H9 (cell line): ENCODE measurements around the gene NUP210L. TPM values are rescaled to one million over a fixed set of nuclear protein-coding genes. Genes with fewer than 3 reads are reported as not detected.

Experiments used
- DNase-seq: peaks from one replicate; pipeline ENCODE4 v3.0.0-alpha.2; 2017
- H2AFZ ChIP-seq: one replicate; pipeline ENCODE4 v1.6.1; 2013; ENCODE audit warnings: mild to moderate bottlenecking, low read length, control low read depth, moderate library complexity
- H2AK5ac ChIP-seq: 2 replicates; pipeline ENCODE4 v1.6.1; 2013; ENCODE audit warnings: low read length, control low read depth, mixed read lengths; ENCODE audit not compliant: insufficient read length
- H2BK120ac ChIP-seq: one replicate; pipeline ENCODE4 v1.6.1; 2013; ENCODE audit warnings: low read depth, mild to moderate bottlenecking, low read length, control low read depth, inconsistent platforms; ENCODE audit not compliant: poor library complexity, severe bottlenecking
- H2BK12ac ChIP-seq: 2 replicates; pipeline ENCODE4 v1.6.1; 2013; ENCODE audit warnings: low read length, control low read depth, mixed read lengths, low read depth; ENCODE audit not compliant: insufficient read length
- H2BK15ac ChIP-seq: 2 replicates; pipeline ENCODE4 v1.6.1; 2013; ENCODE audit warnings: low read depth, low read length, control low read depth
- H2BK20ac ChIP-seq: one replicate; pipeline ENCODE4 v1.6.1; 2013; ENCODE audit warnings: low read depth, mild to moderate bottlenecking, low read length, control low read depth, inconsistent platforms; ENCODE audit not compliant: poor library complexity, severe bottlenecking
- H2BK5ac ChIP-seq: 2 replicates; pipeline ENCODE4 v1.6.1; 2013; ENCODE audit warnings: low read length, control low read depth, mixed read lengths; ENCODE audit not compliant: insufficient read length
- H3K14ac ChIP-seq: 2 replicates; pipeline ENCODE4 v1.6.1; 2013; ENCODE audit warnings: low read length, control low read depth; ENCODE audit not compliant: insufficient read depth
- H3K18ac ChIP-seq: 2 replicates; pipeline ENCODE4 v1.6.1; 2013; ENCODE audit warnings: low read depth, mild to moderate bottlenecking, mixed read lengths, low read length, control low read depth; ENCODE audit not compliant: insufficient read length
- H3K23ac ChIP-seq: 2 replicates; pipeline ENCODE4 v1.6.1; 2013; ENCODE audit warnings: low read length, control low read depth, mixed read lengths, low read depth; ENCODE audit not compliant: insufficient read length
- H3K23me2 ChIP-seq: 2 replicates; pipeline ENCODE4 v1.6.1; 2013; ENCODE audit warnings: low read depth, mild to moderate bottlenecking, mixed read lengths, low read length, control low read depth; ENCODE audit not compliant: insufficient read length, poor library complexity, severe bottlenecking
- H3K27ac ChIP-seq: 2 replicates; pipeline ENCODE4 v1.5.1; 2013; ENCODE audit warnings: low read length, control low read depth, mixed read lengths, low read depth; ENCODE audit not compliant: insufficient read length
- H3K27me3 ChIP-seq: 2 replicates; pipeline ENCODE4 v1.6.1; 2013; ENCODE audit warnings: low read length, control low read depth, inconsistent platforms; ENCODE audit not compliant: insufficient read depth
- H3K4ac ChIP-seq: 2 replicates; pipeline ENCODE4 v1.6.1; 2013; ENCODE audit warnings: low read depth, mild to moderate bottlenecking, control low read depth, inconsistent platforms, low read length, moderate library complexity
- H3K4me1 ChIP-seq: 2 replicates; pipeline ENCODE4 v1.6.1; 2013; ENCODE audit warnings: low read length, control low read depth, inconsistent platforms; ENCODE audit not compliant: insufficient read depth
- H3K4me2 ChIP-seq: 2 replicates; pipeline ENCODE4 v1.6.1; 2013; ENCODE audit warnings: low read length, control low read depth, mixed read lengths; ENCODE audit not compliant: insufficient read length, insufficient read depth
- H3K56ac ChIP-seq: 2 replicates; pipeline ENCODE4 v1.6.1; 2013; ENCODE audit warnings: low read depth, mild to moderate bottlenecking, mixed read lengths, low read length, control low read depth; ENCODE audit not compliant: insufficient read length
- H3K79me1 ChIP-seq: 2 replicates; pipeline ENCODE4 v1.6.1; 2013; ENCODE audit warnings: low read depth, mild to moderate bottlenecking, moderate library complexity, low read length, control low read depth, inconsistent platforms; ENCODE audit not compliant: insufficient read depth, poor library complexity, severe bottlenecking
- H3K79me2 ChIP-seq: 2 replicates; pipeline ENCODE4 v1.6.1; 2013; ENCODE audit warnings: low read length, control low read depth, inconsistent platforms; ENCODE audit not compliant: insufficient read depth
- H3K9ac ChIP-seq: 2 replicates; pipeline ENCODE4 v1.6.1; 2013; ENCODE audit warnings: low read length, control low read depth, mixed read lengths; ENCODE audit not compliant: insufficient read length; ENCODE audit errors: extremely low read depth
- H3K9me3 ChIP-seq: one replicate; pipeline ENCODE4 v1.6.1; 2013; ENCODE audit warnings: low read depth, low read length, inconsistent platforms; ENCODE audit not compliant: control insufficient read depth
- H3T11ph ChIP-seq: one replicate; pipeline ENCODE4 v1.6.1; 2013; ENCODE audit warnings: mild to moderate bottlenecking, low read length, control low read depth, inconsistent platforms
- H4K20me1 ChIP-seq: one replicate; pipeline ENCODE4 v1.6.1; 2013; ENCODE audit not compliant: control insufficient read depth, insufficient read length, insufficient read depth
- H4K5ac ChIP-seq: 2 replicates; pipeline ENCODE4 v1.6.1; 2013; ENCODE audit warnings: low read depth, mild to moderate bottlenecking, mixed read lengths, low read length, control low read depth; ENCODE audit not compliant: insufficient read length
- H4K8ac ChIP-seq: replicated peaks from 2 replicates; pipeline ENCODE4 v1.6.1; 2013; ENCODE audit warnings: low read length, control low read depth, mixed read lengths, low read depth; ENCODE audit not compliant: insufficient read length
- H4K91ac ChIP-seq: 2 replicates; pipeline ENCODE4 v1.6.1; 2013; ENCODE audit warnings: low read depth, mild to moderate bottlenecking, moderate library complexity, mixed read lengths, low read length, control low read depth; ENCODE audit not compliant: insufficient read length
- H3K27ac Mint-ChIP-seq, 3 experiments: 2 replicates in 2 of 3; 3 replicates in 1 of 3; pipeline ENCODE4 v1.8.0; 2020 to 2021; ENCODE audit warnings: mixed read lengths in 3 of 3, mild to moderate bottlenecking in 1 of 3, moderate library complexity in 1 of 3
- H3K27me3 Mint-ChIP-seq: 2 replicates; pipeline ENCODE4 v1.8.0; 2021; ENCODE audit warnings: low read depth, mild to moderate bottlenecking, moderate library complexity, mixed read lengths
- H3K36me3 Mint-ChIP-seq, 3 experiments: 2 replicates in 2 of 3; 3 replicates in 1 of 3; pipeline ENCODE4 v1.8.0; 2020 to 2021; ENCODE audit warnings: low read depth in 3 of 3, mixed read lengths in 3 of 3; ENCODE audit not compliant: insufficient read depth in 1 of 3
- H3K4me1 Mint-ChIP-seq, 2 experiments: 2 replicates each; pipeline ENCODE4 v1.8.0; 2020; ENCODE audit warnings: mixed read lengths in 2 of 2
- H3K4me3 Mint-ChIP-seq, 2 experiments: 2 replicates in 1 of 2; 3 replicates in 1 of 2; pipeline ENCODE4 v1.8.0; 2020 to 2021; ENCODE audit warnings: mild to moderate bottlenecking in 2 of 2, mixed read lengths in 2 of 2, moderate library complexity in 1 of 2
- H3K9me3 Mint-ChIP-seq, 2 experiments: 2 replicates in 1 of 2; 3 replicates in 1 of 2; pipeline ENCODE4 v1.8.0; 2020; ENCODE audit warnings: mild to moderate bottlenecking in 2 of 2, mixed read lengths in 2 of 2, moderate library complexity in 1 of 2
- WGBS: extraction: QIAGEN DNeasy Blood & Tissue Kit; methylation state at CpG from one replicate; pipeline ENCODE4 v1.1.7; 2013; ENCODE audit warnings: missing lambda C conversion rate, low lambda C conversion rate, mixed read lengths; ENCODE audit not compliant: insufficient read length; ENCODE audit errors: extremely low coverage; 5-methylcytosine and 5-hydroxymethylcytosine counted together
- total RNA-seq: library from RNA; stranded (reverse); gene quantifications from 2 replicates; pipeline ENCODE4 v1.2.1, GENCODE V29; 2021
- TF ChIP-seq, protein P1 (sequence below): fragments of 200-600 bp; sonication (generic); conservative IDR thresholded peaks from 3 replicates; pipeline ENCODE4 v1.8.0; 2021; ENCODE audit warnings: antibody characterized with exemption, mild to moderate bottlenecking

NUP210L gene
- total RNA-seq, 1 experiment from 2014 or later, result 0.04 TPM

DNA sequence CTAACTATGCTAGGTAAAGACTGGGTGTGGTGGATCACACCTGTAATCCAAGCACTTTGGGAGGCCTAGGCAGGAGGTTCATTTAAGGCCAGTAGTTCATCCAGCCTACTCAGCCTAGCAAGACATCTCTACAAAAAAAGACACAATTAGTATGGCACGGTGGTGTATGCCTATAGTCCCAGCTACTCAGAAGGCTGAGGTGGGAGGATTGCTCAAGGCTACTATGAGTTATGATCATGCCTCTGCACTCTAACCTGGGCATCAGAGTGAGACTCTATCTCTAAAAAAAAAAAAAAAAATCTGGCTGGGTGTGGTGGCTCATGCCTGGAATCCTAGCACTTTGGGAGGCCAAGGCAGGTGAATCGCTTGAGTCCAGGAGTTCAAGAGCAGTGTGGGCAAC is 21.6 kb downstream of the NUP210L start:
- H2BK12ac ChIP-seq, result no peak overlapping the region
- H4K91ac ChIP-seq, result no peak overlapping the region
- no peak overlapping the region for H3K9ac ChIP-seq
- Mint-ChIP-seq H3K4me1 (no peaks in the 10 kb centered on the region), H3K4me3 (no peak overlapping the region), H3K27me3 (no peaks in the 10 kb centered on the region), H3K36me3 (no peaks in the 10 kb centered on the region), H3K9me3 (no peaks in the 10 kb centered on the region; a peak in 1 of 5 replicates), H3K27ac (no peak overlapping the region)
- no peak overlapping the region for H2AFZ ChIP-seq
- H2BK5ac ChIP-seq, result no peak overlapping the region
- no peak overlapping the region for H4K8ac ChIP-seq
- DNase-seq, result no peak
- no peak overlapping the region for H2BK20ac ChIP-seq
- no peak overlapping the region for H2BK15ac ChIP-seq
- H3K79me2 ChIP-seq, result no peaks in the 10 kb centered on the region
- H3K14ac ChIP-seq, result no peak overlapping the region
- no peak overlapping the region for H2AK5ac ChIP-seq
- H3K4me1 ChIP-seq, result no peaks in the 10 kb centered on the region
- H4K20me1 ChIP-seq, result no peaks in the 10 kb centered on the region
- H3K27ac ChIP-seq, result no peak overlapping the region
- H3K23ac ChIP-seq, result no peak overlapping the region
- TF ChIP-seq, protein P1, sequence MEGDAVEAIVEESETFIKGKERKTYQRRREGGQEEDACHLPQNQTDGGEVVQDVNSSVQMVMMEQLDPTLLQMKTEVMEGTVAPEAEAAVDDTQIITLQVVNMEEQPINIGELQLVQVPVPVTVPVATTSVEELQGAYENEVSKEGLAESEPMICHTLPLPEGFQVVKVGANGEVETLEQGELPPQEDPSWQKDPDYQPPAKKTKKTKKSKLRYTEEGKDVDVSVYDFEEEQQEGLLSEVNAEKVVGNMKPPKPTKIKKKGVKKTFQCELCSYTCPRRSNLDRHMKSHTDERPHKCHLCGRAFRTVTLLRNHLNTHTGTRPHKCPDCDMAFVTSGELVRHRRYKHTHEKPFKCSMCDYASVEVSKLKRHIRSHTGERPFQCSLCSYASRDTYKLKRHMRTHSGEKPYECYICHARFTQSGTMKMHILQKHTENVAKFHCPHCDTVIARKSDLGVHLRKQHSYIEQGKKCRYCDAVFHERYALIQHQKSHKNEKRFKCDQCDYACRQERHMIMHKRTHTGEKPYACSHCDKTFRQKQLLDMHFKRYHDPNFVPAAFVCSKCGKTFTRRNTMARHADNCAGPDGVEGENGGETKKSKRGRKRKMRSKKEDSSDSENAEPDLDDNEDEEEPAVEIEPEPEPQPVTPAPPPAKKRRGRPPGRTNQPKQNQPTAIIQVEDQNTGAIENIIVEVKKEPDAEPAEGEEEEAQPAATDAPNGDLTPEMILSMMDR, result no peak
- WGBS, result no CpG with 5 or more reads among the region's 2 CpGs
- H3T11ph ChIP-seq, result no peak overlapping the region
- no peaks in the 10 kb centered on the region for H3K79me1 ChIP-seq
- H3K4me2 ChIP-seq, result no peak overlapping the region
- H4K5ac ChIP-seq, result no peak overlapping the region
- H3K27me3 ChIP-seq, result no peaks in the 10 kb centered on the region
- H2BK120ac ChIP-seq, result no peak overlapping the region
- H3K56ac ChIP-seq, result no peak overlapping the region
- no peaks in the 10 kb centered on the region for H3K9me3 ChIP-seq
- H3K23me2 ChIP-seq, result no peaks in the 10 kb centered on the region
- H3K18ac ChIP-seq, result no peak overlapping the region
- H3K4ac ChIP-seq, result no peak overlapping the region
